ENCODE results near the gene PTPN13.
"Not testable (repeated sequence)": the region's sequence is repeated elsewhere in the genome, so short reads cannot be mapped to it uniquely, and the experiment has no call there.

PTPN13 gene

GRCh38 chr4:86718152-86718551 is 124.0 kb downstream of the PTPN13 start:
- no peak for DNase-seq

DNA sequence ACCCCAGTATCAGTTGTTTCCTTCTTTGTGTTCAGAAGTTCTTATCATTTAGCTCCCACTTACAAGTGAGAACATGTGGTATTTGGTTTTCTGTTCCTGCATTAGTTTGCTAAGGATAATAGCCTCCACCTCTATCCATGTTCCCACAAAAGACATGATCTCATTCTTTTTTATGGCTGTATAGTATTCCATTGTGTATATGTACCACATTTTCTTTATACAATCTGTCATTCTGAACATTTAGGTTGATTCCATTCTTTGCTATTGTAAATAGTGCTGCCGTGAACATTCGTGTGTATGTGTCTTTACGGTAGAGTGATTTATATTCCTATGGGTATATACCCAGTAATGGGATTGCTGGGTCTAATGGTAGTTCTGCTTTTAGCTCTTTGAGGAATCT is 125.0 kb downstream of the PTPN13 start:
- not testable (repeated sequence) for DNase-seq

GRCh38 chr4:86720508-86721068 is 126.5 kb downstream of the PTPN13 start:
- DNase-seq = no peak

DNA sequence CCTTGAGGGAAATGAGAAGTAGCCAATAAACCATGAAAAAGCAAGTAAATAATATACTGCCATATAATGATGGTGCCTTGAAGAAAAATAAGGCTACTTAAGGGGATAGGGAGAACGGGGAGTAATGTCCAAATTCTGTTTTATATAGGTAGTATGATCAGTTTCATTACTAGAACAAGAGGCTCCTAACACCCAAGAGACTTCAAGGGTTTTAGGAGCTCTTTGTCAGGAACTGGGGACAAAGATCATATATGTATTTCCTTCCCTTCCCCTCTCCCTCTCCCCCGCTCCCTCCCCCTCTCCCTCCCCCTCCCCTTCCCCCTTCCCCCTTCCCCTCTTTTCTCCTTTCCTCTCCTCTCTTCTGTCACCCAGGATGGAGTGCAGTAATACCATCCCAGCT is 127.3 kb downstream of the PTPN13 start:
- DNase-seq = no peak

- no peak for DNase-seq
Observed at GRCh38 chr4:86730310-86730709, 136.2 kb downstream of the PTPN13 start.

GRCh38 chr4:86737244-86737643 is 143.1 kb downstream of the PTPN13 start:
- no peak for DNase-seq

GRCh38 chr4:86741846-86742245 is 147.7 kb downstream of the PTPN13 start:
- no peak for DNase-seq

DNA sequence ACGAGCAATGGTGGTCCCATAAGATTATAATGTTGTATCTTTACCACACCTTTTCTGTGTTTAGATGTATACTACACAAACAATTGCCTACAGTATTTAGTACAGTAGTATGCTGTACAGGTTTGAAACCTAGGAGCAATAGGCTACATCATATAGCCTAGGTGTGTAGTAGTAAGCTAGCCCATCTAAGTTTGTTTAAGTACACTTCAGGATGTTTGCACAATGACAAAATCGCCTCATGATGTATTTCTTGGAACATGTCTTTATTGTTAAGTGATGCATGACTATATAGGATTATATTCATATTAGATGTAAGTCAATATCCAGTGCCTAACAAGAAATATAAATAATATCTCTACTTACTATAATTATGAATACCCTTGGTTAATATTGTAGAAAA is 150.5 kb downstream of the PTPN13 start:
- no peak for DNase-seq

- no peak for DNase-seq
Observed at GRCh38 chr4:86749121-86749520, 155.0 kb downstream of the PTPN13 start.

DNA sequence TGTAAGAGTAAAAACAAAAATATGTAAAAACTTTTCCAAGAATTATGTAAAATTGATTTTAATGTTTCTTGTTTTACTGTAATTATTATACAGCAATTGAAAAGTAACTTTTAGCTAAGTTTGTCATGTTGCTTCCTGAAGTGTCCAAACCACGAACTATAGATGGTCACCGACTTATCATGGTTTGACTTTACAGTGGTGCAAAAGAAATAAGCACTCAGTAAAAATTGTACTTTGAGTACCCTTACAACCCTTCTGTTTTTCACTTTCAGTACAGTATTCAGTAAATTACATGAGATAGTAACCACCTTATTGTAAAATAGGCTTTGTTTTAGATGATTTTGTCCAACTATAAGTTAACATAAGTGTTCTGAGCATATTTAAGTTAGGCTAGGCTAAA is 161.3 kb downstream of the PTPN13 start:
- DNase-seq = no peak

DNA sequence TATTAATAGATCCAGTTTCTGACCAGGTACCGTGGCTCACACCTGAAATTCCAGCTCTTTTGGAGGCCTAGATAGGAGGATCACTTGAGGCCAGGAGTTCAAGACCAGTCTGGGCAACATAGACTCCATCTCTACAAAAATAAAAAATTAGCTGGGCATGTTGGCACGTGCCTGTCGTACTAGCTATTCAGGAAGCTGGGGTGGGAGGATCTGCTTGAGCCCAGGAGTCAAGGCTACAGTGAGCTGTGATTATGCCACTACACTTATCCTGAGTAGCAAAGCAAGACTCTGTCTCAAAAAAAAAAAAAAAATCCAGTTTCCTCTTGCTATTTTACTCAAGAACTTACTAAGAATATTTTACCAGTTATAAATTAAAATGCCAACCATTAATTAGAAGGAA is 163.4 kb downstream of the PTPN13 start:
- no peak for DNase-seq

DNA sequence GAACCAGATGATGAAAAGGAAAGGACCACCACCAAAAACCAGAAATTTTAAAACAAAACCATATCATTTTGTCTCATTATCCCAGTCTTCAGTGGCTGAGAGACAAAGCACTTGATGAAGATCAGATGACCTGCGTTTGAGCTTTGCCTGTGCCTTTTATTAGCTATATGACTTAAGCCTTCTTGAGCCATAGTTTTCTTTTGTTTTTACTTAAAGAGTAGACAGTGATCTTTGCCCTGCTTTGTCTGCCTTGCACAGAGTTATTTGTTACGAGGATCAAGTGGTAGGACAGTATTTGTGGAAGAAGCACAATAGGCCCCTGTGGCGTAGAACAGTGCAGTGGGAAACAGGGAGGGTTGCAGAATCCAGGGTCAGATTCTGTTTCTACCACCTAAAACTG is 165.2 kb downstream of the PTPN13 start:
- no peak for DNase-seq

- no peak for DNase-seq
Observed at GRCh38 chr4:86762649-86763048, 168.5 kb downstream of the PTPN13 start.

DNA sequence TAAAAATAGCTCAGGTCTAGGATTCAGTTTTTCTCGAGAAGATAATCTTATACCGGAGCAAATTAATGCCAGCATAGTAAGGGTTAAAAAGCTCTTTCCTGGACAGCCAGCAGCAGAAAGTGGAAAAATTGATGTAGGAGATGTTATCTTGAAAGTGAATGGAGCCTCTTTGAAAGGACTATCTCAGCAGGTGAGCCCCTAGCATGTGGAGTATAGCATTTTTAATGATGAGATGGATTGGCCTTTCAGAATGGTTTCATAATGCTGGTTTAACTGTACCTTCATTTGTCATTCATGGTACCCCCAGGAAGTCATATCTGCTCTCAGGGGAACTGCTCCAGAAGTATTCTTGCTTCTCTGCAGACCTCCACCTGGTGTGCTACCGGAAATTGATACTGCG is 175.7 kb downstream of the PTPN13 start:
- no peak for DNase-seq

DNA sequence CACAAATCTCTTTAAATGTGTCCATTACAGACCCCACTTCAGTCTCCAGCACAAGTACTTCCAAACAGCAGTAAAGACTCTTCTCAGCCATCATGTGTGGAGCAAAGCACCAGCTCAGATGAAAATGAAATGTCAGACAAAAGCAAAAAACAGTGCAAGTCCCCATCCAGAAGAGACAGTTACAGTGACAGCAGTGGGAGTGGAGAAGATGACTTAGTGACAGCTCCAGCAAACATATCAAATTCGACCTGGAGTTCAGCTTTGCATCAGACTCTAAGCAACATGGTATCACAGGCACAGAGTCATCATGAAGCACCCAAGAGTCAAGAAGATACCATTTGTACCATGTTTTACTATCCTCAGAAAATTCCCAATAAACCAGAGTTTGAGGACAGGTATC is 177.0 kb downstream of the PTPN13 start:
- no peak for DNase-seq

DNA sequence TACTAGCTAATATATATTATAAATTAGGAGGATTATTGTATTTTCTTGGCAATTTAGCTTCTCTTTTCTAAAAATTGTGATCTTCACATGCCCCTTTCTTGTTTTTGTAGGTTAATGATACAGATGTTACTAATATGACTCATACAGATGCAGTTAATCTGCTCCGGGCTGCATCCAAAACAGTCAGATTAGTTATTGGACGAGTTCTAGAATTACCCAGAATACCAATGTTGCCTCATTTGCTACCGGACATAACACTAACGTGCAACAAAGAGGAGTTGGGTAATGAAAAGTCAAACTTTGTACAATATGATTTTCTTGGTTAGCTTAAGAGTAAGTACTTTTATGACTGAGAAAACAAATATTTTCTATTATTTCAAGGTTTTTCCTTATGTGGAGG is 180.9 kb downstream of the PTPN13 start:
- no peak for DNase-seq

- DNase-seq = no peak
Observed at GRCh38 chr4:86778175-86778574, 184.1 kb downstream of the PTPN13 start.

GRCh38 chr4:86788826-86789225 is 194.7 kb downstream of the PTPN13 start:
- DNase-seq = no peak

DNA sequence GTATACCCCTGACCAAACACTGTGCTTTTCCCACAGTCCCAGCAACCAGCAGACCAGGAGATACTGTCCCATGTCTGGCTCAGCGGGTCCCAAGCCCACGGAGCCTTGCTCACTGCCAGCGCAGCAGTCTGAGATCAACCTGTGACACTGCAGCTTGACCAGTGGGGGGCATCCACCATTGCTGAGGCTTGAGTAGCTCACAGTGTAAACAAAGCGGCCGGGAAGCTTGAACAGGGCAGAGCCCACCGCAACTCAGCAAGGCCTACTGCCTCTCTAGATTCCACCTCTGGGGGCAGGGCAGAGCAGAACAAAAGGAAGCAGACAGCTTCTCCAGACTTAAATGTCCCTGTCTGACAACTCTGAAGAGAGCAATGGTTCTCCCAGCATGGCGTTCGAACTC is 197.0 kb downstream of the PTPN13 start:
- no peak for DNase-seq

DNA sequence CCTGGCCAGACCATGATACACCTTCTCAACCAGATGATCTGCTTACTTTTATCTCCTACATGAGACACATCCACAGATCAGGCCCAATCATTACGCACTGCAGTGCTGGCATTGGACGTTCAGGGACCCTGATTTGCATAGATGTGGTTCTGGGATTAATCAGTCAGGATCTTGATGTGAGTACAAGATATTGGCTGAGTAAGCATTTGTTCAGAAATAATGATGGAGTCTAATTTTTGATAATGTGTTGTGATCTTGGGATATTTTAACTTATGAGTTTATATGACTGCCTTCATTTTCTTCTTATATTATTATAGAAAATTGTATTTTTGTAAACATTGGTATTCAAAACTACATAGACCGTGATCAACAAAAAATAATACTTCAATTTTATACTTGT is 215.7 kb downstream of the PTPN13 start:
- no peak for DNase-seq

DNA sequence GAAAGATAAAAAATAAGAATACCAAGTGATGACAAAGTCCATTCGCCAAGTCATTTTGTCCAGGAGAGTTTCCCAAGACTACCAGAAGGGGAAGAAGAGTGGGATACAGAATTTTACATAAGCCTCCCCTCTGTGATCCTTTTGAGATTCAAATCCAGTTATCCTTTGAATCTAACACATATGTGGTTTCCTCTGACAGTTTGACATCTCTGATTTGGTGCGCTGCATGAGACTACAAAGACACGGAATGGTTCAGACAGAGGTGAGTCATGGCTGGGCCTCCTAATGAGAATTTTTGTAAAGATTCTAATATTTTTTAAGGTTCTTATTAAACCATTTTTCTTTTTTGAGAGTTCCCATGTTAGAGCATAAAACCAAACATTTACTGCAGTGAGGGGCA is 216.7 kb downstream of the PTPN13 start:
- DNase-seq = no peak

- DNase-seq = no peak
Observed at GRCh38 chr4:86815653-86816052, 221.5 kb downstream of the PTPN13 start.

GRCh38 chr4:86816501-86817273 is 222.6 kb downstream of the PTPN13 start:
- no peak for DNase-seq

DNA sequence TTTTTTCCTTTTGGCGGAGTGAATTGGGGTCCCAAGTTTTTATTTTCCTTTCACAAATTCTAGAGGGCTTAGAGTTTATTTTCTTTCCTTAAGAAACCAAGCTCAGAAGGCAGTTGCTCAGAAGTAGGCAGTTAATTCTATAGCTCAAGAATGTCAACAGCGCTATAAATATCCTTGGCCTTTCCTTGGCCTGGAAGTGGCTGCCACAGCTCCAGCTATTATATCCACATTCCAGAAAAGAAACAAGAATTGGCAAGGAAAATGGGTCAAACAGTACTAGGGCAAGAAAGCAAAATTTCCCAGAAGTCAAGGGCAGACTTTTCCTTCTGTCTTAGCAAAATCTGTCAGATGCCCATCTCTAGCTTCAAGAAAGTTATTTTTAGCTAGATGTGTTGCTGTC is 224.1 kb downstream of the PTPN13 start:
- DNase-seq = no peak

GRCh38 chr4:86818841-86819240 is 224.7 kb downstream of the PTPN13 start:
- no peak for DNase-seq
